Measurements from ENCODE around the gene FOLR1.
"Not testable (repeated sequence)": the region's sequence is repeated elsewhere in the genome, so short reads cannot be mapped to it uniquely, and the experiment has no call there.

Gene FOLR1

DNA sequence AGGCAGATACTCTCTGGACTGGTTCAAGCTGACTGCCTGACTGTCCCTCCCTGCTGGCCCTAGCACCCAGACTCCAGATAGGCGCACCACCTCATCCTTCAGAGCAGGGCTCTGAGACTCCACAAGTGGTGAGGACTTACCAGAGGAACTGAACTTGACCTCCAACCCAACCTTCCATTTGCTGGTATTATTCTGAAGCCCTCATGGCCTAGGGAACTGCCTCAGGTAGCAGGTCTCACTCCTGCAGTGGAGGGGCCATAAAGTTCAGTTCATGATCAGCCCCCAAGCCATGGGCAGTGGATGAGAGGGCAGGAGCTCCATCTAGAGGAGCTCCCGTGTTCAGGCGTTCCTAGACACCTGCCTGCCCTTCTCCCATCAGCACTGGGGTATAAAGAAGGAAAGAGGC lies 10.4 kb upstream of the FOLR1 start:
- DNase-seq (ENCODE audit: low spot score), result not testable (repeated sequence)

GRCh38 chr11:72188267-72188666 lies 3.7 kb upstream of the FOLR1 start:
- DNase-seq (ENCODE audit: low spot score), result no peak

GRCh38 chr11:72189455-72190250 lies 2.3 kb upstream of the FOLR1 start:
- DNase-seq (ENCODE audit: low spot score), result no peak

- DNase-seq (ENCODE audit: low spot score), result no peak
Observed at GRCh38 chr11:72190631-72191071, 1.3 kb upstream of the FOLR1 start.

GRCh38 chr11:72195518-72196270 lies 3.8 kb downstream of the FOLR1 start:
- no peak for DNase-seq (ENCODE audit: low spot score)

DNA sequence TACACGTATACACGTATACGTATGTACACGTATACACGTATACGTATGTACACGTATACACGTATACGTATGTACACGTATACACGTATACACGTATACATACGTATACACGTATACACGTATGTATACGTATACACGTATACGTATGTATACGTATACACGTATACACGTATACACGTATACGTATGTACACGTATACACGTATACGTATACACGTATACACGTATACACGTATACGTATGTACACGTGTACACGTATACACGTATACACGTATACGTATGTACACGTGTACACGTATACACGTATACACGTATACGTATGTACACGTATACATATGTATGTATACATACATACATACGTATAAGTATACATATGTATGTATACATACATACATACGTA lies 9.5 kb downstream of the FOLR1 start:
- DNase-seq (ENCODE audit: low spot score), result not testable (repeated sequence)

DNA sequence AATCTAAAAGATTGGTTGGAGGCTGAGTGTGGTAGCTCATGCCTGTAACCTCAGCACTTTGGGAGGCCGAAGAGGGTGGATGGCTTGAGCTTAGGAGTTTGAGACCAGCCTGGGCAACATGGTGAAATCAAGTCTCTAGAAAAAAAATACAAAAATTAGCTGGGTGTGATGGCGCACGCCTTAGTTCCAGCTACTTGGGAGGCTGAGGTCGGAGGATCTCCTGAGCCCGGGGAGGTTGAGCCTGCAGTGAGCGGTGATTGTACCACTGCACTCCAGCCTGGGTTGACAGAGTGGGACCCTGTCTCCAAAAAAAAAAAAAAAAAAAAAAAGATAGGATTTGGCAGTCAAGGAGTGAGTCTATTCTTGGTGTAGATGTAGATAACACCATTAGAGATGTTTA lies 10.6 kb downstream of the FOLR1 start:
- DNase-seq (ENCODE audit: low spot score), result no peak

DNA sequence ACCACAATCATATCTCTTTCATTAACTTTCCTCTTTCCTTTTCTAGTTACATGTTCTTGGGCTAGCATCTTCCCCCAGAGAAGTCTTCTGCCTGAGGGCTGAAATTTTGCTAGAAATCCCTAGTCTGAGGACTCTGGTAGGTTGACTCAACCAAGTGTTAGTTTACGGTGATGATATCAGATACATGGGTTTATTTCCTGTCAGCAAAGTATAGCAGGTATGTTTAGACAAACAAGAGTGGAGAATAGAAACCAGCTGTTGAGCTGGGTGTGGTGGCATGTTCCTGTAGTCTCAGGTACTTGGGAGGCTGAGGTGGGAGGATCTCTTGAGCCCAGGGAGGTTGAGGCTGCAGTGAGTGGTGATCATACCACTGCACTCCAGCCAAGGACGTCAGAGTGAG lies 11.2 kb downstream of the FOLR1 start:
- no peak for DNase-seq (ENCODE audit: low spot score)

DNA sequence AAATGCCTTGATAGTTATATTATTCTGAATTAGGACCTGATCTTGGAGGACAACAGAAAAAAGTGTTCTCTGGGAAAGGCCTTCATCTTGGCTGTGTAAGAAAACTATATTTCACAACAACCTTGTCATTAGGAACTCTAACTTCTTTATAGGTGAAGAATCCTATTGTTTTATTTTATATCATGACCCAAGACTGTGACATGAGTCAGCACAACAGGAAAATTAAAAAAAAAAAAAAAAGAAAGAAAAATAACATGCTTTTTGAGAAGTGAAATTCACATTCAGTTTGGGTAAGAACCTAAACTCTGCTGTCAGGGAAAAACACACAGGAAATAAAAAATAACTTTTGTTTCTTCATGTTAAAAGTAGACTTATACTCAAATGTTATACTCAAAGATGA lies 12.9 kb downstream of the FOLR1 start:
- no peak for DNase-seq (ENCODE audit: low spot score)

DNA sequence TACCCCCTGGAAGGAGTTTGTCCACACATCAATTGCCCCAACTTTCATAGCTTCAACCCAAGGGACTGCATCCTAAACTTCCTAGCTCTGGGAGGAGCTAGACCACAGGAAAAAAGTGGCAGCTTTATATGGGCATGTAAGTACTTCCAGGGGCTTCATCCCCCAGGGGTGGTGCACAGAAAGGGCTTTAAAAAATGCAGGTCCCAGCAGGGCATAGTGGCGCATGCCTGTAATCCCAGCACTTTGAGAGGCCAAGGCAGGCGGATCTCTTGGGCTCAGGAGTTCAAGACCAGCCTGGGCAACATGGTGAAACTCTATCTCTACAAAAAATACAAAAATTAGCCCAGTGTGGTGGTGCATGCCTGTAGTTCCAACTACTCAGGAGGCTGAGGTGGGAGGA lies 14.9 kb downstream of the FOLR1 start:
- not testable (repeated sequence) for DNase-seq (ENCODE audit: low spot score)

GRCh38 chr11:72208281-72208680 lies 16.3 kb downstream of the FOLR1 start:
- no peak for DNase-seq (ENCODE audit: low spot score)

- DNase-seq (ENCODE audit: low spot score), result no peak
Observed at GRCh38 chr11:72209101-72209500, 17.2 kb downstream of the FOLR1 start.

DNA sequence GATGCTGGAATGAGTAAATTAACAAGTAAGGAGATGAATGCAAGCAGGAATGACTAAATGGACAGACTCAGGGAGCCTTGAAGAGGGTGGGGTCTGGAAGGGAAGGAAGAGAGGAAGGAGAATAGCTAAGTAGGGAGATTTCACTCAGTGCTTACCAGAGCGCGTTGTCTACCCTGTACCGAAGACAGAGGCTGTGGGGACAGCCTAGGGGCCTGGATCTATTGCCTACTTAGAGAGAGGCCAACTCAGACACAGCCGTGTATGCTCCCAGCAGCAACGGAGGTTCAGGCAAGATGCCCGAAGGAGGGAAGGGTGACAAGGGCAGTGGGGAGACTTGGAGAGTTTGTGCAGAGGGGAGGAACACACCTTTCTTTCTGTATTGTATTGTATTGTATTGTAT lies 24.7 kb downstream of the FOLR1 start, which contains the start of gene FOLR2:
Gene FOLR2, plus strand, starts transcription at position 157 of the 400 bp plus-strand sequence. CDS start 1,791 bp downstream, outside the sequence.
- DNase-seq (ENCODE audit: low spot score), result no peak

DNA sequence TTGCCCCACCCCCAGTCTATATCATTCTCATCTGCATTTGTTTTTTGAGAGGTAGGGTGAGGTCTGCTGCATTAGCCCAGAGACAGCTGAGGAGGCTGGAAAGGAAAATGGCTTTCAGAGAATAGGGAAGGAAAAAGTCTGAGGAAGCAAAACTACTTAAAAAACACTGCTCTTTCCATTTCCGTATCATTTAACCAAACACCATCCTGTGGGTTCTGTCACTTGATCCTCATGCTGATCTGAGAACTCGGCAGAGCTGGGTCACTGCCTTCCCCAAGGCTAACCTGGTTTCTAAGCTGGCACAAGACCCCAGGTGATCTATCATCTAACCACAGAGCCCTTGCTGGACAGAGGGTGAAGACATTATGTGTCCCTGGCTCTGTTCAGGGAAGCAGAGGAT lies 25.9 kb downstream of the FOLR1 start:
- DNase-seq (ENCODE audit: low spot score), result no peak

DNA sequence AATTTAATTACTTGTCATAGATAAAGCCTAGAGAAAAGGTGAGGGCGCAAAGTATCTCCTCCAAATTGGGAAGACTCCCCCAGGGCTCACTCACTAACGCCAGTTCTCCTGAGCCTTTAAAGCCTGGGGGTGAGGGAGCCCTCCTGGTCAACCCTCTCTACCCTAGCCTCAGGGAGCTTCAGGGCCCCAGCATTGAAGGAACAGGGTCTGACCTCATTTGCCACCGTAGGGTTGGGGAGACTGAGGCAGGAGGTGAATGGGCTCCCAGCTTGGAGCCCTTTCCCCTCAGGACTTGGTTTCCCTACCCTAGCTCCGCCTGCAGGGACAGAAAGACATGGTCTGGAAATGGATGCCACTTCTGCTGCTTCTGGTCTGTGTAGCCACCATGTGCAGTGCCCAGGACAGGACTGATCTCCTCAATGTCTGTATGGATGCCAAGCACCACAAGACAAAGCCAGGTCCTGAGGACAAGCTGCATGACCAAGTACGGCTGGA lies 26.4 kb downstream of the FOLR1 start:
- no peak for DNase-seq (ENCODE audit: low spot score)

DNA sequence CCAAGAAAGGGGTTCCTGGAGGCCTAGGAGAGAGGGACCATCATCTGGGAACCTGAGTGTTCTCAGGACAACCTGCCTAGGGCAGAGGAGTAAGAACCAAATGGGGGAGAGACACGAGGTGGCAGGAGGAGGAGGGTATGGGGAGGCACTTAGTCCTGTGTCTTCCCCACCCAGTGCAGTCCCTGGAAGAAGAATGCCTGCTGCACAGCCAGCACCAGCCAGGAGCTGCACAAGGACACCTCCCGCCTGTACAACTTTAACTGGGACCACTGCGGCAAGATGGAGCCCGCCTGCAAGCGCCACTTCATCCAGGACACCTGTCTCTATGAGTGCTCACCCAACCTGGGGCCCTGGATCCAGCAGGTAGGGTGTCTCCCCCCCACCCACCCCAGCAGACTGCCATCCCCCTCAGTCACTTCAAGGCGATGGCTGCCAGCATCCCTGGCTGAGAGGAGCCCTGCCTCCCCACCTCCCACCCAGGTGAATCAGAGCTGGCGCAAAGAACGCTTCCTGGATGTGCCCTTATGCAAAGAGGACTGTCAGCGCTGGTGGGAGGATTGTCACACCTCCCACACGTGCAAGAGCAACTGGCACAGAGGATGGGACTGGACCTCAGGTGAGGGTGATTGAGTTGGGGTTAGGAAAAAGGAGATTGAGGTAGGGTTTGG lies 28.9 kb downstream of the FOLR1 start:
- DNase-seq (ENCODE audit: low spot score), result no peak

DNA sequence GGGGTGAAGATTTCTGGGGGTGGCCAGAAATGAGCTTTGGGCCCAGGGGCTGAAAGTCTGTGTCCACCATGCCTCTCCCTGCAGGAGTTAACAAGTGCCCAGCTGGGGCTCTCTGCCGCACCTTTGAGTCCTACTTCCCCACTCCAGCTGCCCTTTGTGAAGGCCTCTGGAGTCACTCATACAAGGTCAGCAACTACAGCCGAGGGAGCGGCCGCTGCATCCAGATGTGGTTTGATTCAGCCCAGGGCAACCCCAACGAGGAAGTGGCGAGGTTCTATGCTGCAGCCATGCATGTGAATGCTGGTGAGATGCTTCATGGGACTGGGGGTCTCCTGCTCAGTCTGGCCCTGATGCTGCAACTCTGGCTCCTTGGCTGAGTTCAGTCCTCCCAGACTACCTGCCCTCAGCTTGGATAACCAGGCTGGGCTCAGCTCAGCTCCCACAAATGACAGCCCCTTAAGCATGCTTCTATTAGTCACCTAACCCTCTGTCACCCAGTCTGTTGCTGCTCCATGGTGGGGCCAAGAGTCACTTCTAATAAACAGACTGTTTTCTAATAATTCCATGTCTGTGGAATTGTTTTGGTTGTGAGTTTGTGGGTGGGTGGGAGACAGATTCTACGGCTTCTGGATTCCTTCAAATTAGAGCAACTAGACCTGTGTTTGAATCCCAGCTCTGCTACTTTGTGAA lies 29.6 kb downstream of the FOLR1 start:
- DNase-seq (ENCODE audit: low spot score), result no peak

- no peak for DNase-seq (ENCODE audit: low spot score)
Observed at GRCh38 chr11:72222106-72222891, 30.4 kb downstream of the FOLR1 start.

GRCh38 chr11:72222907-72223614 lies 31.1 kb downstream of the FOLR1 start:
- DNase-seq (ENCODE audit: low spot score), result peak; percentile 91

All from RKO (cell line).